NCI-H1417 treated with DMSO at 0.1 percent for 48 hours (cell line): ENCODE measurements around the gene MORC1.
"Not testable (repeated sequence)": the region's sequence is repeated elsewhere in the genome, so short reads cannot be mapped to it uniquely, and the experiment has no call there.

Experiments
- DNase-seq: peaks from one replicate; lab custom pipeline; 2025; lab: John Stamatoyannopoulos, UW

MORC1 gene

DNA sequence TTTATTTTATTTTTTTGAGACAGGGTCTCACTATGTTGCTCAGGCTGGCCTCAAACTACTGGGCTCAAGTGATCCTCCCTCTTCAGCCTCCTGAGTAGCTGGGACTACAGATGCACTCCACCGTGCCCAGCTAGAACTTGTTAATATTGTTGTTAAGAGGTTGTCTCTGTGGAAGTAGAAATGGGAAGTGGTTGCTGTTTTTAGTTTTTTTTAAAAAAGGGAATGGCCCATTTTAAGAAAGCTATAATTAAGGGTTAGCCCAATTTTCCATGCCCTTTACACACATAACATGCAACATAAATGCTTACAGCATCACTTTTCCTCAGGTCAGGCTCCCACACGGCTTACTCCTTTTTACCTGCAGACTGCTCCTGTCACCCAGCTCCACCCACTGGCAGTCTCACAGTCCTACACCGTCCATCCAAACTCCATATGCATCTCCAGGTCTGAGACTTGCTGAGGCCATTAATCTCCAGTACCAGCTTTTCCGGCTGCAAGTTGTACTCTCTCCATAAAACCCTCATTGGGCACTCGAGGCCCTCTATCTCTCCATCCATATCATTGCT is 19.8 kb downstream of the MORC1 start:
- DNase-seq, result no peak

DNA sequence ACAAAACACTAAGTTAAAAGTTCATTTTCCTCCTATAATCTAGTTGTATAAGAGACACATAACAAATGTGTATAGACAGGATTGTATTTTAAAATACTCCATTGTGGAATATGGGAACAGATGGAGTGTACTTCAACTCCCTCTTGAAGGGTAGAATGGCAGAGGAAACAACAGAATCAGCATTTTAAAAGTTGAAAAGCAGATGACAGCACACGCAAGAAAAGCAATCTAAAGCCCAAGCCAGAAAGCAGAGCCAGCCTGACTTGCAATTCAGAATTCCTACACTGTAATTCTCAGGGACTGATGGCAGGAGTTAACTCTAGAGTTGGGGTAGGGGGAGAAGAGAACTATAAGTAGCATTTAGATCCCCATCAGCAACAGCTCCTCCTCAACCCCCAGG is 22.8 kb downstream of the MORC1 start:
- no peak for DNase-seq

DNA sequence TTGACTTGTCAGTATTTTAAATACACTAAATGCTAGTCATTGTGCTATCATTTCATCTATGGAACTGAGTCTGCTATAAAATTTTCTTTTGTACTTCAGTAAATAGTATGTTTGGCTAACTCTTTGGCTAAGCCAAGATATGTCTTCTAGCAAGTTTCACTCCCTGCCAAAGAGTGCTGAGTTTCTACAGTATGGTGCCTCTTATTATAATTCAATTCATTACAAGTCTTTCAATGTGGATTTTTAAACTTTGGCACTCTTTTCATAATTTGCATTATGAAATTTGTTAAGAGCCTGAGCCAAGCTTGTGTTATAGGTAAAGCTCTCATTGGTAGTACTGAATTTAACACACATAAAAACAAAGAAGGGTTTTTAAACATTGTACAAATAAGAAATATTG is 24.4 kb downstream of the MORC1 start:
- no peak for DNase-seq

DNA sequence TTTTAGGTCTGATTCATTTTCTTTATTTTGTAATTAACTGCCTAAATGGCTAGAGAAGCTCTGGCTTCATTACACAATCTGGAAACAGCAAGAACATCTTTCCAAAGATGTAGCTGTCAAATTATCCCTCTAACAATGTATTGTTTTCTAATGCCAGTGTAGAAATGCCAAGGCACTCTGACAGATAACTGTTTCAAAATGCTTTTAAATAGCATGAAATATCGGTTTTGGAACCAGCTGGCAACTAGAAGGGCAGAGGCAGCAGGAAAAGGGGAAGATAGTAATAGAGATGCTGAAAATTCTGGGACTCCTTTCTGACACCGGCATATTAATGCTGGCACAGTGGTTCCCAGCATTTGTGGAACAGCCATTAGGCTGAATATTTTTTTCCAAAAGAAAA is 26.1 kb downstream of the MORC1 start:
- no peak for DNase-seq

DNA sequence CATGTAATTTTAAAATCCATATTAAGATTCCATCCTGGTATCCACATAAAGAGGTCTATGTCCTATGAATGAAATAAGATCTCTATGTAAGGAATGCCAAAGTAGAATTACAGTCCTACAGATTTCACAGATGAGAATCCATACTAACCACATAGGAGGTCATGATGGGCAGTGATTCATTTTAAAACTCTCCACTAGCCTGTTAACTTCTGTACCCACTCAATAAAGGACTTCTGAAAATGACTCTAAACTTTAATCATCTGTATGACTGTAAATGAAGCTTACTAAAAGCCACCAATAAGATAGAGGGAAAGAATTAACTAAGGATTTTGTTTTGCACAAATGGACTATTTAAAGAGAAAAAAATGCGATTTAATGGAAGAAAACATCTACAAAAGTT is 28.7 kb downstream of the MORC1 start:
- no peak for DNase-seq

DNA sequence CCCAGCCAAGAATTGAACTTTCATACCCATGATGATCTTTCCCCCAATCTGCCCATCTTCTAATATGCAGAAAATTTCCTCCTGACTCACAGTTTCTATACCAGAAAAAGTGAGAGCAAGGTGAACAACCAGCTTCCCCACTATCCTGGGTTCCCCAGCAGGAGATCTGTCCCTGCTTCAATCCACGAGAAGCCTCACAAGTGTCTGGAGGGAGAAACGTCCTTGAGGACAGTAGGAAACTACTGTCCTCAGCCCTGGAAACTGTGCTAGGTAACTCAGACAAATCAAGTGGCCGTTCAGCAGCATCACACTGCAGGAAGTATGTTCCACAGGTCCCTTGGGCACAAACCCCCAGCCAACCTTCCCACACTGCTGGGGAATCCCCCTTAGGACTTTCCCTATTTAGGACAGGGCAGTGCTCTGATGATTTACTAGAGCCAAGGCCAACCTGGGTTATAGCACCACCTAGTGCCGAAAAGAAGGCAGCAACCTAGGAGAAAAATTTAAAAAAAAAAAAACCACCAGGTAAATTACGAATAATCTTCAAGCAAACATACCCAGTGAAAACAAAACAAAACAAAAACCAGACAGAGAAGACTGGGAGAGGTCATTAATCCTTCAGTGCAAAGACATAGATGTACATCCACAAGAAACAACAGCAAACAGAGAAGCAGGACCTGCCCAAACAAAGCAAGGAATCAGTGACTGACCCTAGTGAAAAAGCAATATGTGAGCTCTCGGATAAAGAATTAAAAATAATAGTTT is 36.0 kb downstream of the MORC1 start:
- no peak for DNase-seq

DNA sequence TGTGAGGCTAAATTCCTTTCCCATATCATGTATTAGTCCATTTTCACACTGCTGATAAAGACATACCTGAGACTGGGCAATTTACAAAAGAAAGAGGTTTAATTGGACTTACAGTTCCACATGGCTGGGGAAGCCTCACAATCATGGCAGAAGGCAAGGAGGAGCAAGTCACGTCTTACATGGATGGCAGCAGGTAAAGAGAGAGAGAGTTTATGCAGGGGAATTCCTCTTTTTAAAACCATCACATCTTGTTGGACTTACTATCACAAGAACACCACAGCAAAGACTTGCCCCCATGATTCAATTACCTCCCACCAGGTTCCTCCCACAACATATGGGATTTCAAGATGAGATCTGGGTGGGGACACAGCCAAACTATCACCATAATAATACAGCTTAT is 37.8 kb downstream of the MORC1 start:
- DNase-seq, result not testable (repeated sequence)

DNA sequence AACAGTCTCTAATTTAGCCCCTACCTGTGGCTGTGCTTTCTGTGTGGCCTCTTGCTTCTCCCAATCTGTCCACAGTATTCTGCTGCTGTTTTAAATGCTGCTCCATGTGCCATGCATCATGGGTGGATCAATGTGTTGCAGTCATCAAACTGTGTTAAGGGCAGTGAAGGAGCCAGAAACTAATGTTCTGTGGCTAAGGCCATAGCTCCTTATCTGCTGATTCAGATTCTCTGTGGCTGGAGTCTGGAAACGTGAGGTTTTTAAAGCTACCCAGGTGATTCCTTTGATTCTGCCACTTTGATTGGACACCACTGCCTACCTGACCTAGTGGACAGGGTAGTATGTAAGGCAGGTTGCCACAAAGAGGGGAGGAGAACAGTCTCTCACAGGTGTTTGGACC is 44.8 kb downstream of the MORC1 start:
- DNase-seq, result no peak

DNA sequence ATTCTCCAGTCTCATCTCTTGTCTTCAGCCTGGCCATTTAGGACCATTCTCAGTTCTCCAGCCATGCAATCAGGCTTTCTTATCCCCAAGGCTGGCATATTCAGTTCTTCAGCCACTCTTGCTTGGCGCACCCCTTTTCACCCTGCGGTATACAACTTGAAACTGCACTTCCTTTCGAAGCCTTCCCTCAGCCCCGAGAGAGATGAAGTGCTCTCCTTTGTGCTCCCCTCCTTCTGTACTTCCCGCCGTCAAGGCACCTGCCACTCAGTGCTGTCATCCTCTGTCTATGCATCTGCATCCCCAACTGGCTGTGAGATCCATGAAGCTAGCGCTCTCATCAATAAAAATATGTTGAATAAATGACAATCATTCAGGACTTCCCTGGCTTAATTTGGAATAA is 45.7 kb downstream of the MORC1 start:
- no peak for DNase-seq

DNA sequence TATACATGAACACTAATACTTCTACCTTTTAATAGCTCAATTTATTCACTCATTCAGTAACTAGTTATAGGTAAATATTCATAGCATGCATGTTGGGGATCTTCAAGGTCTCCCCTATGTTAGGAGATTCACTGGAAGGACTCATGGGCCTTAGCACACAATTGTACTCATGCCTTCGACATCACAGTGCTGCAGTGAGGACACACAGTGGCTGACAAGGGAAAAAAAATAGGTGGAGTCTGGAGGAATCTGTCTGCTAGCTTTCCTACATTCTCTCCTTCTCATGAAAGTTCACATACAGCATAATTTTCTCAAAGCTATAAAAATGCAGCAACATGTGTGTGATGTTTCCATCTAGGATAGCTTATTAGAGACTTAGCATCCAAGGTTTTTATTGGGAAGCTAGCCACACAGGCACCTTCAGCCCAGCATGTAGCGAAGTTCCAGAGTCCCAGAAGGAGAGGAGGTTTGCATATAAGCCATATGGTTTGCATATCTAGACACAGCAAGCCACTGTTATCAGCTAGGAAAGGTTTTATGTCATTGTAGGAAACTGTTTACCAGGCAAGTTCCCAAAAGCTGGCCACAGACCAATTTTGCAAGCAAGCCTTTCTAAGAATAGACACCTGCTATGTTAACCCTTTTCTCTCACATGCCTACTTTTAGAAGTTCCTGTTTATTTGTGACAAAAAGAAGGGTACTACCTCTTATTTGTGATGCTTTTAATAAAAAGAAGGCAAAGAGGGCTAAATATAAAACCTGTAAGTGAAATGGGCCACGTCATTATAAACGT is 46.4 kb downstream of the MORC1 start:
- DNase-seq, result no peak

DNA sequence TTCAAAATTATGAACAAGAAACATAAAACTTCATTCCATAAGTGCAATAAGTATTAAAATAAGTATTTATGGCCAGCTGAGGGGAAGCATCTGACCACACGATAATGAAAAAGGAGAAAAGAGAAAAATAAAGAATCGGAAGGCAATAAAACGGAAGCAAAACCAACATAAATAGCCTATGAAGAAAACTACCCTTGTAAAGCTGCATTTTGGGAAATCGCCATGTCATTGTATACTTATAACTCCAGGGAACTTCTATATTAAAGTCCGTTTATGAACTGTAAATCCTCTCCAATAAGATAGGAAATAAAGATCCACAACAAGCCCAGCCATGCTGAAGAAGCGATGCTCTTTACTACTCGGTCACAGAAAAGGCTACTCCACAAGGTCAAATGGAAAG is 47.7 kb downstream of the MORC1 start:
- no peak for DNase-seq

DNA sequence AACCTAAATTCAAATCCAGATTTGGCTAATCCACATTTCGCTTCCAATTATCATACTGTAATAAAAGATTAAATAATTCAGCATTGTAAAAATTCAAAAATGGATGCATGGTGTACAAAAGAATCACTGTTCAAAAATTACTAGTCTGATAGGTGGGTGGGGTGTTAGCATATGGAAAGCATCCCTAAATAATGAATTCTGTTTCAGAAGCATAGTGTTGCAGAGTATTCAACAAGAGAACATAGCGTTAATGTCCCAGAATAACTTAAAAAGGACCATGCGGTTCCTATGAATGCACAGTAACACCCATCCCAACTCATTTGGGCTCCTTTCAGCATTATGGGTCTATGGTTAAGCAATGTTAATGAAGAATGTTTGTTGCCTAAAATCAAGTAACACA is 51.1 kb downstream of the MORC1 start:
- no peak for DNase-seq

DNA sequence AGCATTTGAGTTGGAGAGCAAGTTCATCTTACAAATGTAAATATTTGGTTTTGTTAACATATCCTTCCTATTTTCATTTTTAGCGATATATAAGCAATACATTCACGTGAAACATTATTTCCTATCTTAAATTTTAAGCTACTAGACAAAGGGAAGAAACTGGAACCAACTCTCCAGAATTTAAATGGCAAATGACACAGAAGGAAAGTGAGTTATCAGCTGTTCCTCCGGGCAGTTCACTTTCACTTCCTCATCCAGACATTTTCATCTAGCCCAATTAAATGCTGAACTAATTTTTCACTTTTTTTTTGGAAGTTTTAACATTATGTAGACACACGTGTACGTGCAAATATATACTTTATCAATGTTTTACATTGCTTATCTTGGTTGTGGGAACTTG is 58.7 kb downstream of the MORC1 start:
- DNase-seq, result no peak

DNA sequence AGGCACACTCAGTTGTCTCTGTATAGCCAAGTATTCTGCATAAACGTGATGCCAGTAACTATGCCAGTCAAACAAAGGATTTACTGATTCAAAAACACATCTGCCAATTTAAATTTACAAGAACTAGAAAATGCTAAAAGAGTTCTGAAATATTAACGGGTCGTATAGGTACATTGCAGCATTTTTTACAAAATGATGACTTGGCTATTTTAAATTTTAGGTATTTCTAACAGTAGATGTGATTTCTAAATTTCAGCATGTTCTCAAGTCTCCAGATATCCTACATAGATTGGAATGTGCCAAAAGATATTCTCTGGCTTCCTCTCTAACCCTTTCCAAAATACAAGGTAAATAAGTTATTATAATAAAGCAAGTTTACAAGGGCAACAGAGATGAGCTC is 60.3 kb downstream of the MORC1 start:
- DNase-seq, result no peak

DNA sequence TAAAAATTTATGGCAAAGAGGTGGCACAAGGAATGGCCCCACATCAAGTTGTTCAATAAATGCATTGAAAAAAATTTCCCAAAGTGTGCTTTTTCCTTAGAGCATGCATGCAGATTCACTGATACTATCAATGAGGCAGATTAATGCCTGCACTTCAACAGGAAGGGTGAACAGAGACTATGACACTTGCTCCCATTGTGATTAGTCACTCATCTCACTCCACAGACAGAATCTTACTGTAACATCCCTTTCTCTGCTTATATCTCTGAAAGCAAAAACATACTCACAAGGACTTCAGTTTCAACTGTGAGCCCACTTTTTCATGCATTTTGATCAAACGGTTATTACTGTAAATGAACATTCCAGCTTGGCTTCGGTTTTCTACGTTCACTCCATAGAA is 60.9 kb downstream of the MORC1 start:
- DNase-seq, result no peak

DNA sequence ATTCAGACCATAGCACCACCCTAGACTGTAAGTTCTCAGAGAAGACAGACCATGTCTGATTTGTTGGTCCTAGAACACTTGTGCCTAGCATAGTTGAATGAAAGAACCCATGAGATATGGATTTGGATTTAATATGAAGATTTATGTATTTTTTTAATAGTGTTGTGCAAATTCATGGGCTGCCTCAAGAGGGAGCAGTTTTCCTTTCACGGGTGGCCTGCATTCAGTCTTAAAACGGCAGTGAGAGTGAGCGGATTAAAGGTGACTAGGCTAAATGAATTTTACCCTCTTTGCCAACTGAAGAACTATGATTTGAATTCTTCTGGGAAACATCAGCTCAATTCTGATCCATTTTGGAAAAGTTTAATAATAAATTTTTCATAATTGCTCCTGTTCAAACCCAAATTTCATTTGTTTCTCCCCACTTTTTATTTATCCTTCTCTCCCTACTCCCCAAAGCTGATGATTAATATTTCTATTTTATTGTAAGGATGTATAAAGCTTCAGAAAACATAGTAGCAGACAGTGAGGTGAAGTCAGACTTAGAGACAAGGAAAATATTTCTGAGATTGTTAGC is 67.3 kb downstream of the MORC1 start:
- DNase-seq, result no peak

DNA sequence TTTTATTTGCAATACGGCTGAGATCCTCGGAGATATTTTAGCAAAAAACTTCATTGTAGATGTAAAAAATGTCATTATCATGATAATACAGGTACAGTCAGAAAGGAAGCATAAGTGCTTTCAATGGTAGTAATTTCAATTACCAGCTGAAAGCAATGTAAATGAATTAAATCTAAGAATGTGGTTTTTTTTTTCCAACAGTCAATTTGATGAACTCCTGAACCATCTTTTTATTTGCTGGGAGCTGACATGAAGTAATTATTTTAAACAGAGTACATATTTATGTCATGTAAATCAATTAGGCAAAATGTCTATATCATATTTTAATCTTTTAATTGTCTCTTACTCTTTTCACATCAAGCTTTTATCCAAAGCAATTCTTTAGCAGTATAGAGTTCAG is 70.6 kb downstream of the MORC1 start:
- no peak for DNase-seq

DNA sequence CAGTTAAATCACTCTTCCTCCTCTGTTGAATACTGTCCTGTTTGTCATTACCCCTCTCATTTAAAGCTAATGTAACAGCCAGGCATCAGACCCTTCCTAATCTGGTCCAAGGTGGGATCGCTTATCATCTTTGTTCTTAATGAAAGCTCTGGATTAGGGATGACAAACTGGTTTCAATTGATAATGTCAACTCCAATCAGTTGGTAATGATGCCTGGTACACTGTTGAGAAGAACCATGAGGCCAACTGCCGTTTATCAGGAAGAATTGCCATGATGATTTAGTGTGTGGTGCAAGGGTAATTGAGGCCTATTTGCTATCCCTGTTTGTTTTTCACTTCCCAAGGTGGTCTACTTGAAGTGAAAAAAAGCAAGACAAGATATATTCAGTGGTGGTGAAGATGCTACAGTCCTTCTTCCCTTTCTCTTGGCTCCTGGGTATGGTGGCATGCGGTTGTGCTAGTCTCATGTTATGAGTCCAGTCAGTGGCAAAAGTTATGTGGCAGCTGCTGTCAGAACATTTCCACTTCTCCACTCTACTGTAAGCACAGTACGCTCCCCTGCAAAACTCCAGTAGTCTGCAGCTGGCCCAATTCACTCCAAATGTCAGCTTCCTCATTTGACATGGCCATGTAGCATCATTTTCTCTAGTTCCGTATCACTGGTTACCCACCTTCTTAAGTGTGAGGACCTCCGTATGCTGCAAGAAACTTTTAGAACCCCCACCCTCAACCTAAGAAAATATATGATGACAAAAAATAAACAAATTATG is 72.5 kb downstream of the MORC1 start:
- DNase-seq, result no peak

DNA sequence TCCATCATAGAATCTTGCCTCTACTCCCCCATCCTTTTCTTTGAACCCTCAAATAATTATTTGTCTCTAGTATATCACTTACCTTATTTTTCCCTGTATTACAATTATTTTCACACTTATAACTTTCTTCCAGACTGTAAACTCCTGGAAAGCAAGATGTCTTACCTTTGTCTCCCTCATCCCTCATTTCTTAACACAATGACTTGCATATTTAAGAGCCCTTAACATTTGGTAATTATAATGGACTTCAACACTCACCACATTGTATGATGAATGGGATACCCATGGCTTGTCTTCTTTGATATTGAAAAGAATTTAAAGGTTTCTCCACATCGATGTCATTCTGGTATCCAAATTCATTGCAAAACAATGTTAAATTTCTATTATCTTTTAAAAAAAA is 82.9 kb downstream of the MORC1 start:
- no peak for DNase-seq

DNA sequence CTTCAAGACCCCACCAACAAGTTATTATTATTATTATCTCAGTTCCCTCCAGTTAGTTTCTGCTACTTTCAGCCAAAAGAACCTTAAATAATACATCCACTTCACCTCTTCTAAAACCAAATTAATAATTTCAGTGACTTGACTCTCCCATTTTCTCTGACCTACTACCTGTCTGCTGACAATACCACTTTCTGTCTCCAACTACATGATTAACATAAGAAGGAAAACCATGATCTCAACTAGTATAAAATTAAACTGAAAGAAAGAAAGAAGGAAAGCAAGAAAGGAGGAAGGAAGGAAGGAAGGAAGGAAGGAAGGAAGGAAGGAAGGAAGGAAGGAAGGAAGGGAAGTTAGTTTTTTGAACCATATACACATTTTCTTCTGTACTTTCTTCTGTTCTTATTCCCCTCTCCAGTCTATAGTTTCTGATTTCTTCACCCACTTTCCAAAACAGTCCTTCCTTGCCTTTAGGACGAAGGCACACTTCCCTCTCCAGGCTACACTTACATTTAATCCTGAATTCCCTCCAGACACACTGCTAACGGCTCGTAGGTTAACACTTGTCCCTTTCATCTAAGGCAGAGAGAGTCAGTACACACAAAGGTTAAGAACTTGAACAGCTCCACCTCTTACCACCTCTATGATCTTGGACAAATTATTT is 84.8 kb downstream of the MORC1 start:
- no peak for DNase-seq

DNA sequence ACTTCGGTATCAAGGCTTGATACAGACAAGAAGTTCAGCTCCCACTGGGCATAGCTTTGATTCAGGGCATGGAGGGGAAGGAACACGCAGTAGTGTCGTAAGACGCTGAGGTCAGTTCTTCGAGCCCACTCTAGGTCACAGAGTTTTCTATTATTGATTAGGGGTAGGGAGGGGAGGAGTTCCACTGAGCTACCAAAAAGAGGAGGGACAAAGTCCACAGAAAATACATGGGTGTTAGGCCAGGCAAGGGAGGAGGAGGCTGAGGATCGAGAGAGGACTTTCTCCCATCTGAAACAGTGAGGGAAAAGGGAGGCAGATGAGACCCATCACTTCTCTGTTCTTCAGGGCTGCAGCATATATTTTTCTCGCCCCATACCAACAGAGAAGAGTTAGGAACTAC is 89.2 kb downstream of the MORC1 start:
- DNase-seq, result no peak

DNA sequence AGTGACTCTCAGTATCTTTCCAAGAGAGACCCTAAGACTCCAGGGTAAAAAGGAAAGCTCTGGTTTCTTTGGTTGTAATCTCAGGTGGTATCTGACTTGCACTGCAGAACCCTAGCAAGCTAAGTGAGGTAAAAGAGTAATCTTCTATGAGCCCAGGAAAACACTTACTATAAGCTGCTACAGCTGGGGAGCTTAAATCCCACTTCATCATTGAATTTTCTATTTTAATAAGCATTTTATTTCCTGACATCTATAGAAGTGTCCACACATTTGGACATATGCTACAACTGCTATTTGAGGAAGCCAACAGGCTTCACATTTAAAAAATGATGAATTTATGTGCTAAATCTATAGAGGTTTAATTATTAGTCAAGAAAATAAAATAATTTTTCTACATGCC is 91.1 kb downstream of the MORC1 start:
- DNase-seq, result no peak
